CD4-positive, alpha-beta T cell treated with Interleukin-6 at 100 ng/mL for 8 hours (primary cell): ENCODE results near the gene TNFSF4.

ENCODE experiments used
- DNase-seq: peaks from one replicate; pipeline ENCODE4 v3.0.0-alpha.2; 2020; ENCODE audit warnings: mixed read lengths, low spot score

TNFSF4 gene

GRCh38 chr1:173210716-173211231 is 3.6 kb upstream of the TNFSF4 start:
- no peak for DNase-seq

GRCh38 chr1:173210283-173210682 is 3.2 kb upstream of the TNFSF4 start:
- DNase-seq: no peak

- DNase-seq: no peak
Observed at GRCh38 chr1:173208868-173209267, 1.7 kb upstream of the TNFSF4 start.

- DNase-seq: no peak
Observed at GRCh38 chr1:173208146-173208545, 1.0 kb upstream of the TNFSF4 start.

- peak; percentile 54 for DNase-seq
Observed at GRCh38 chr1:173205146-173206051, 1.7 kb downstream of the TNFSF4 start.

- DNase-seq: no peak
Observed at GRCh38 chr1:173204693-173205092, 2.4 kb downstream of the TNFSF4 start.

- DNase-seq: peak; percentile 15
Observed at GRCh38 chr1:173202424-173203145, 4.5 kb downstream of the TNFSF4 start.

GRCh38 chr1:173201969-173202368 is 5.2 kb downstream of the TNFSF4 start:
- no peak for DNase-seq

GRCh38 chr1:173195596-173196088 is 11.5 kb downstream of the TNFSF4 start:
- DNase-seq: no peak

GRCh38 chr1:173193639-173194038 is 13.5 kb downstream of the TNFSF4 start:
- DNase-seq: no peak

GRCh38 chr1:173191011-173191705 is 16.0 kb downstream of the TNFSF4 start:
- DNase-seq: no peak

GRCh38 chr1:173190101-173190936 is 16.8 kb downstream of the TNFSF4 start:
- DNase-seq: no peak

- no peak for DNase-seq
Observed at GRCh38 chr1:173187671-173188237, 19.4 kb downstream of the TNFSF4 start.

- no peak for DNase-seq
Observed at GRCh38 chr1:173181791-173182190, 25.3 kb downstream of the TNFSF4 start.

GRCh38 chr1:173176246-173176645 is 30.9 kb downstream of the TNFSF4 start:
- DNase-seq: no peak

- no peak for DNase-seq
Observed at GRCh38 chr1:173175514-173176145, 31.5 kb downstream of the TNFSF4 start.

- DNase-seq: no peak
Observed at GRCh38 chr1:173173388-173173787, 33.7 kb downstream of the TNFSF4 start.

GRCh38 chr1:173171152-173171551 is 36.0 kb downstream of the TNFSF4 start:
- no peak for DNase-seq

GRCh38 chr1:173168941-173169340 is 38.2 kb downstream of the TNFSF4 start:
- no peak for DNase-seq

GRCh38 chr1:173164686-173165085 is 42.4 kb downstream of the TNFSF4 start:
- DNase-seq: no peak
